ENCODE measurements around the gene FAM89B.

Gene FAM89B

GRCh38 chr11:65535102-65535501, 37.2 kb upstream of the FAM89B start:
- no peak for TF ChIP-seq TEAD4 (IDR thresholded peaks at IDR 0.05)

- TF ChIP-seq TCF12 (IDR thresholded peaks at IDR 0.05; ENCODE audit: low read depth), result no peak
- TF ChIP-seq MAX (IDR thresholded peaks at IDR 0.05), result no peak
- TF ChIP-seq FOXM1 (IDR thresholded peaks at IDR 0.05; ENCODE audit: borderline replicate concordance, low read depth), result no peak
Observed at GRCh38 chr11:65536412-65537295, 35.7 kb upstream of the FAM89B start.

GRCh38 chr11:65537296-65537597, 35.1 kb upstream of the FAM89B start:
- no peak for TF ChIP-seq CREB1 (IDR thresholded peaks at IDR 0.05; ENCODE audit: low read depth)
- TF ChIP-seq TCF12 (IDR thresholded peaks at IDR 0.05; ENCODE audit: low read depth), result no peak
- no peak for TF ChIP-seq YY1 (IDR thresholded peaks at IDR 0.05; ENCODE audit: low read depth)
- TF ChIP-seq MAX (IDR thresholded peaks at IDR 0.05), result no peak
- TF ChIP-seq TEAD4 (IDR thresholded peaks at IDR 0.05), result no peak

GRCh38 chr11:65537620-65538231, 34.6 kb upstream of the FAM89B start:
- no peak for TF ChIP-seq REST (IDR thresholded peaks at IDR 0.05; ENCODE audit: low read depth)

- no peak for TF ChIP-seq NFIC (IDR thresholded peaks at IDR 0.05)
- no peak for TF ChIP-seq RAD21 (IDR thresholded peaks at IDR 0.05; ENCODE audit: low read depth)
- no peak for TF ChIP-seq FOXM1 (IDR thresholded peaks at IDR 0.05; ENCODE audit: borderline replicate concordance, low read depth)
- no peak for TF ChIP-seq CREB1 (IDR thresholded peaks at IDR 0.05; ENCODE audit: low read depth)
- no peak for TF ChIP-seq MAX (IDR thresholded peaks at IDR 0.05)
- TF ChIP-seq TCF12 (IDR thresholded peaks at IDR 0.05; ENCODE audit: low read depth), result no peak
- TF ChIP-seq REST (IDR thresholded peaks at IDR 0.05; ENCODE audit: low read depth), result no peak
- no peak for TF ChIP-seq ZBTB7A (IDR thresholded peaks at IDR 0.05; ENCODE audit: low read depth)
Observed at GRCh38 chr11:65538232-65538914, 34.0 kb upstream of the FAM89B start.

GRCh38 chr11:65538915-65539743, 33.2 kb upstream of the FAM89B start:
- TF ChIP-seq YY1 (IDR thresholded peaks at IDR 0.05; ENCODE audit: low read depth), result no peak
- no peak for TF ChIP-seq CEBPB (IDR thresholded peaks at IDR 0.05)
- TF ChIP-seq RAD21 (IDR thresholded peaks at IDR 0.05; ENCODE audit: low read depth), result no peak
- no peak for TF ChIP-seq TEAD4 (IDR thresholded peaks at IDR 0.05)
- no peak for TF ChIP-seq NFIC (IDR thresholded peaks at IDR 0.05)
- TF ChIP-seq FOXM1 (IDR thresholded peaks at IDR 0.05; ENCODE audit: borderline replicate concordance, low read depth), result no peak
- no peak for TF ChIP-seq TAF1 (IDR thresholded peaks at IDR 0.05; ENCODE audit: low read depth)
- no peak for TF ChIP-seq ZBTB7A (IDR thresholded peaks at IDR 0.05; ENCODE audit: low read depth)
- TF ChIP-seq MAX (IDR thresholded peaks at IDR 0.05), result no peak
- no peak for TF ChIP-seq REST (IDR thresholded peaks at IDR 0.05; ENCODE audit: low read depth)
- no peak for TF ChIP-seq EGR1 (IDR thresholded peaks at IDR 0.05)
- TF ChIP-seq EP300 (IDR thresholded peaks at IDR 0.05; ENCODE audit: borderline replicate concordance), result no peak
- TF ChIP-seq USF1 (IDR thresholded peaks at IDR 0.05), result no peak
- no peak for TF ChIP-seq TCF12 (IDR thresholded peaks at IDR 0.05; ENCODE audit: low read depth)

Measured in Ishikawa (cell line).